OCI-LY3 (cell line): ENCODE data around the gene TXN2.

Experiments used
- EZH2phosphoT487 ChIP-seq: fragments of 200-600 bp; shearing (Covaris generic); IDR thresholded peaks from 2 replicates; pipeline ENCODE4 v1.6.1; 2018; ENCODE audit warnings: antibody characterized with exemption, mixed run types, low read depth
- TF ChIP-seq, protein P1 (sequence below): fragments of 200-600, 300-600 bp; sonication (generic); IDR thresholded peaks from 2 replicates; pipeline ENCODE4 v1.5.1; 2014; ENCODE audit warnings: antibody characterized with exemption, low read length, low read depth

DNA sequence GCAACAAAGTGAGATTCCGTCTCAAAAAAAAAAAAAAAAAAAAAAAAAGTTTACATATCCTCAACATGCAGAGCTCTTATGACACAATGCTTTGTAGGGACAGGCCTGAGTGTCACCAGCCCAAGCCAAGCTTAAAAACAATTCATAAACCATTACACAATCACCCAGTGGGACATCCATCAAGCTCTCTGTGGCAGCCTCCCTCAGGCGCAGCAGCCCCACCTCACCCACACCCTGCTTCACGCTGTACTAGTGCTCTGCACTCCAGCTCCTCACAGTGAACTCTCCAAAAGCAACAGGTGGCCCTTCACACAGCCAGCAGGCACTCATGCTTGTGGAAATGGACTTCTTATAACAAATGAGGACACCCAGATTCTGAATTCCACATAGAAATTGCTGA is 28.9 kb upstream of the TXN2 start:
- TF ChIP-seq, protein P1, sequence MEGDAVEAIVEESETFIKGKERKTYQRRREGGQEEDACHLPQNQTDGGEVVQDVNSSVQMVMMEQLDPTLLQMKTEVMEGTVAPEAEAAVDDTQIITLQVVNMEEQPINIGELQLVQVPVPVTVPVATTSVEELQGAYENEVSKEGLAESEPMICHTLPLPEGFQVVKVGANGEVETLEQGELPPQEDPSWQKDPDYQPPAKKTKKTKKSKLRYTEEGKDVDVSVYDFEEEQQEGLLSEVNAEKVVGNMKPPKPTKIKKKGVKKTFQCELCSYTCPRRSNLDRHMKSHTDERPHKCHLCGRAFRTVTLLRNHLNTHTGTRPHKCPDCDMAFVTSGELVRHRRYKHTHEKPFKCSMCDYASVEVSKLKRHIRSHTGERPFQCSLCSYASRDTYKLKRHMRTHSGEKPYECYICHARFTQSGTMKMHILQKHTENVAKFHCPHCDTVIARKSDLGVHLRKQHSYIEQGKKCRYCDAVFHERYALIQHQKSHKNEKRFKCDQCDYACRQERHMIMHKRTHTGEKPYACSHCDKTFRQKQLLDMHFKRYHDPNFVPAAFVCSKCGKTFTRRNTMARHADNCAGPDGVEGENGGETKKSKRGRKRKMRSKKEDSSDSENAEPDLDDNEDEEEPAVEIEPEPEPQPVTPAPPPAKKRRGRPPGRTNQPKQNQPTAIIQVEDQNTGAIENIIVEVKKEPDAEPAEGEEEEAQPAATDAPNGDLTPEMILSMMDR, result no peak
- TF ChIP-seq EZH2phosphoT487, result no peak
